ENCODE results near the gene SLC12A8. TPM values are rescaled to one million over a fixed set of nuclear protein-coding genes. Genes with fewer than 3 reads are reported as not detected.

Gene SLC12A8
- polyA plus RNA-seq, 1 of the 3 experiments (the other 2 are of a cell fraction), result 7.5 TPM

DNA sequence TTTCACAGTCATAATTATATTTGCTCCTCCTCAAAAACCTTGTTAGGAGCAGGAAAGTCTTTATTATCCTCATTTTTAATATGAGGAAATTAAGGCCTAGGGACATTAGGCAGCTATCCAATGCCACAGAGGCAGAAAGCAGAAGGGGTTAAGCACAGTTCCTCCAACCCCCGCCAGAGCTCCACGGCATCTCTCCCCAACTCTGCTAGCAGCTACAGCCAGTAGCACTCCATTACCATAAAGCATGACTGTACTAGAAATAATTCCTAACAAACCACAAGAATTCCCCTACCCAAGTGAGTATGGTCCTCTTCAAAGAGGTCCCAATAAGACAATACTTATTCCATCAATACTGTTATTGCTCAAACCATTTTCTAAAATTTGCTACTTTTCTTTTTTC lies 166.6 kb downstream of the SLC12A8 start:
- TF ChIP-seq, protein P1, sequence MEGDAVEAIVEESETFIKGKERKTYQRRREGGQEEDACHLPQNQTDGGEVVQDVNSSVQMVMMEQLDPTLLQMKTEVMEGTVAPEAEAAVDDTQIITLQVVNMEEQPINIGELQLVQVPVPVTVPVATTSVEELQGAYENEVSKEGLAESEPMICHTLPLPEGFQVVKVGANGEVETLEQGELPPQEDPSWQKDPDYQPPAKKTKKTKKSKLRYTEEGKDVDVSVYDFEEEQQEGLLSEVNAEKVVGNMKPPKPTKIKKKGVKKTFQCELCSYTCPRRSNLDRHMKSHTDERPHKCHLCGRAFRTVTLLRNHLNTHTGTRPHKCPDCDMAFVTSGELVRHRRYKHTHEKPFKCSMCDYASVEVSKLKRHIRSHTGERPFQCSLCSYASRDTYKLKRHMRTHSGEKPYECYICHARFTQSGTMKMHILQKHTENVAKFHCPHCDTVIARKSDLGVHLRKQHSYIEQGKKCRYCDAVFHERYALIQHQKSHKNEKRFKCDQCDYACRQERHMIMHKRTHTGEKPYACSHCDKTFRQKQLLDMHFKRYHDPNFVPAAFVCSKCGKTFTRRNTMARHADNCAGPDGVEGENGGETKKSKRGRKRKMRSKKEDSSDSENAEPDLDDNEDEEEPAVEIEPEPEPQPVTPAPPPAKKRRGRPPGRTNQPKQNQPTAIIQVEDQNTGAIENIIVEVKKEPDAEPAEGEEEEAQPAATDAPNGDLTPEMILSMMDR (IDR thresholded peaks at IDR 0.05), result peak; percentile 55
- TF ChIP-seq POLR2AphosphoS5 (IDR thresholded peaks at IDR 0.05; ENCODE audit: low read depth, low read length) (0 out of 2 replicates have a peak, but pooled peaks have one; percentile 20), MEF2A (IDR thresholded peaks at IDR 0.05; ENCODE audit: borderline replicate concordance, low read depth) (no peak), TEAD4 (IDR thresholded peaks at IDR 0.05; ENCODE audit: borderline replicate concordance, insufficient read depth) (peak; percentile 57; the same call in 1 of the 2 replicates), GATA2 (CRISPR knock-in tag; IDR thresholded peaks at IDR 0.05) (no peak), FOXJ3 (CRISPR knock-in tag; IDR thresholded peaks at IDR 0.05) (no peak), RFX5 (IDR thresholded peaks at IDR 0.05; ENCODE audit: low read length) (no peak), RAD21 (IDR thresholded peaks at IDR 0.05; ENCODE audit: low read length) (no peak), MXI1 (IDR thresholded peaks at IDR 0.05; ENCODE audit: low read depth, low read length) (no peak), TCF12 (IDR thresholded peaks at IDR 0.05) (peak; percentile 56; the same call in 1 of the 2 replicates), JUND (IDR thresholded peaks at IDR 0.05) (peak; percentile 46; the same call in 1 of the 2 replicates), CHD2 (IDR thresholded peaks at IDR 0.05; ENCODE audit: low read length, partially characterized antibody) (no peak), SMC3 (IDR thresholded peaks at IDR 0.05; ENCODE audit: low read depth, low read length) (no peak), RCOR1 (IDR thresholded peaks at IDR 0.05; ENCODE audit: low read length) (no peak), TAF1 (IDR thresholded peaks at IDR 0.05; ENCODE audit: borderline replicate concordance, low read depth, low read length) (no peak), YY1 (IDR thresholded peaks at IDR 0.05; ENCODE audit: low read depth) (no peak), FOXM1 (IDR thresholded peaks at IDR 0.05; ENCODE audit: low read depth) (no peak), NFIC (IDR thresholded peaks at IDR 0.05; ENCODE audit: borderline replicate concordance) (peak; percentile 21; the same call in 1 of the 2 replicates), FOSL2 (IDR thresholded peaks at IDR 0.05; ENCODE audit: borderline replicate concordance, low read depth) (peak; percentile 74; the same call in 1 of the 2 replicates)
- TF ChIP-seq, protein P2, sequence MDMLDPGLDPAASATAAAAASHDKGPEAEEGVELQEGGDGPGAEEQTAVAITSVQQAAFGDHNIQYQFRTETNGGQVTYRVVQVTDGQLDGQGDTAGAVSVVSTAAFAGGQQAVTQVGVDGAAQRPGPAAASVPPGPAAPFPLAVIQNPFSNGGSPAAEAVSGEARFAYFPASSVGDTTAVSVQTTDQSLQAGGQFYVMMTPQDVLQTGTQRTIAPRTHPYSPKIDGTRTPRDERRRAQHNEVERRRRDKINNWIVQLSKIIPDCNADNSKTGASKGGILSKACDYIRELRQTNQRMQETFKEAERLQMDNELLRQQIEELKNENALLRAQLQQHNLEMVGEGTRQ (IDR thresholded peaks at IDR 0.05; ENCODE audit: borderline replicate concordance, low read depth, low read length), result no peak
- TF ChIP-seq, protein P3, sequence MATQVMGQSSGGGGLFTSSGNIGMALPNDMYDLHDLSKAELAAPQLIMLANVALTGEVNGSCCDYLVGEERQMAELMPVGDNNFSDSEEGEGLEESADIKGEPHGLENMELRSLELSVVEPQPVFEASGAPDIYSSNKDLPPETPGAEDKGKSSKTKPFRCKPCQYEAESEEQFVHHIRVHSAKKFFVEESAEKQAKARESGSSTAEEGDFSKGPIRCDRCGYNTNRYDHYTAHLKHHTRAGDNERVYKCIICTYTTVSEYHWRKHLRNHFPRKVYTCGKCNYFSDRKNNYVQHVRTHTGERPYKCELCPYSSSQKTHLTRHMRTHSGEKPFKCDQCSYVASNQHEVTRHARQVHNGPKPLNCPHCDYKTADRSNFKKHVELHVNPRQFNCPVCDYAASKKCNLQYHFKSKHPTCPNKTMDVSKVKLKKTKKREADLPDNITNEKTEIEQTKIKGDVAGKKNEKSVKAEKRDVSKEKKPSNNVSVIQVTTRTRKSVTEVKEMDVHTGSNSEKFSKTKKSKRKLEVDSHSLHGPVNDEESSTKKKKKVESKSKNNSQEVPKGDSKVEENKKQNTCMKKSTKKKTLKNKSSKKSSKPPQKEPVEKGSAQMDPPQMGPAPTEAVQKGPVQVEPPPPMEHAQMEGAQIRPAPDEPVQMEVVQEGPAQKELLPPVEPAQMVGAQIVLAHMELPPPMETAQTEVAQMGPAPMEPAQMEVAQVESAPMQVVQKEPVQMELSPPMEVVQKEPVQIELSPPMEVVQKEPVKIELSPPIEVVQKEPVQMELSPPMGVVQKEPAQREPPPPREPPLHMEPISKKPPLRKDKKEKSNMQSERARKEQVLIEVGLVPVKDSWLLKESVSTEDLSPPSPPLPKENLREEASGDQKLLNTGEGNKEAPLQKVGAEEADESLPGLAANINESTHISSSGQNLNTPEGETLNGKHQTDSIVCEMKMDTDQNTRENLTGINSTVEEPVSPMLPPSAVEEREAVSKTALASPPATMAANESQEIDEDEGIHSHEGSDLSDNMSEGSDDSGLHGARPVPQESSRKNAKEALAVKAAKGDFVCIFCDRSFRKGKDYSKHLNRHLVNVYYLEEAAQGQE (IDR thresholded peaks at IDR 0.05; ENCODE audit: low read depth, low read length), result no peak
- TF ChIP-seq, protein P4, sequence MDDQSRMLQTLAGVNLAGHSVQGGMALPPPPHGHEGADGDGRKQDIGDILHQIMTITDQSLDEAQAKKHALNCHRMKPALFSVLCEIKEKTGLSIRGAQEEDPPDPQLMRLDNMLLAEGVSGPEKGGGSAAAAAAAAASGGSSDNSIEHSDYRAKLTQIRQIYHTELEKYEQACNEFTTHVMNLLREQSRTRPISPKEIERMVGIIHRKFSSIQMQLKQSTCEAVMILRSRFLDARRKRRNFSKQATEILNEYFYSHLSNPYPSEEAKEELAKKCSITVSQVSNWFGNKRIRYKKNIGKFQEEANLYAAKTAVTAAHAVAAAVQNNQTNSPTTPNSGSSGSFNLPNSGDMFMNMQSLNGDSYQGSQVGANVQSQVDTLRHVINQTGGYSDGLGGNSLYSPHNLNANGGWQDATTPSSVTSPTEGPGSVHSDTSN (IDR thresholded peaks at IDR 0.05), result peak; percentile 30; the same call in 1 of the 2 replicates
- H4K20me1 ChIP-seq (ENCODE audit: insufficient read depth), result peaks cover 83% of the 10 kb centered on the region
- H3F3A ChIP-seq (replicated peaks; ENCODE audit: insufficient read depth), result no peaks in the 10 kb centered on the region
- H3K9ac ChIP-seq, result no peak overlapping the region
- no peaks in the 10 kb centered on the region for H3K9me3 ChIP-seq
- no peak for DNase-seq
- no peak overlapping the region for H2AFZ ChIP-seq (ENCODE audit: low read depth)
- H3K4me1 ChIP-seq (ENCODE audit: control insufficient read depth in 1 of 2, insufficient read depth in 2 of 2, low read depth in 1 of 2, low read length in 1 of 2), result peaks cover 25 to 56% of the 10 kb centered on the region in 2 experiments; a peak in 3 of 4 replicates
- CTCF ChIA-PET, result no interaction called here
- POLR2A ChIA-PET, result no interaction called here
- H3K4me2 ChIP-seq, result peak overlapping the region; percentile 51
- peaks cover 10 to 15% of the 10 kb centered on the region in 2 experiments for H3K36me3 ChIP-seq (replicated peaks in 1 of 2; ENCODE audit: control insufficient read depth in 1 of 2, insufficient read depth in 2 of 2, low read length in 1 of 2)
- no peaks in the 10 kb centered on the region for H3K9me2 ChIP-seq
- no peak overlapping the region; a peak in 1 of 4 replicates for H3K27ac ChIP-seq (ENCODE audit: low read depth in 2 of 2, low read length in 1 of 2)
- H3K79me2 ChIP-seq (ENCODE audit: insufficient read depth), result peaks cover 97% of the 10 kb centered on the region
- 11% methylated on average over 2 of the region's 2 CpGs for whole genome bisulfite sequencing (ENCODE audit: low lambda C conversion rate)
- H3K27me3 ChIP-seq (ENCODE audit: insufficient read depth), result no peaks in the 10 kb centered on the region
- no peak overlapping the region for H3K4me3 ChIP-seq (ENCODE audit: low read depth in 2 of 2, low read length in 1 of 2)

Measured in SK-N-SH (cell line).